Measurements from ENCODE around the gene TREM1. TPM values are rescaled to one million over a fixed set of nuclear protein-coding genes. Genes with fewer than 3 reads are reported as not detected.

Gene TREM1
- total RNA-seq, 1 donor from 2014 or later = 0.20 TPM

GRCh38 chr6:41294214-41294872 lies 7.9 kb upstream of the TREM1 start:
- Histone ChIP-seq H3K27ac (ENCODE audit: low read depth, low read length) (no peak overlapping the region), H3K27me3 (ENCODE audit: insufficient read depth, low read length) (no peaks in the 10 kb centered on the region), H3K4me3 (ENCODE audit: insufficient read depth, low read depth, low read length) (no peak overlapping the region), H3K9me3 (ENCODE audit: insufficient read depth, low read depth, low read length) (no peaks in the 10 kb centered on the region), H3K4me1 (ENCODE audit: insufficient read depth, low read length) (no peaks in the 10 kb centered on the region), H3K9ac (ENCODE audit: low read length) (no peak overlapping the region), H3K4me2 (ENCODE audit: low read length) (no peak overlapping the region), H2AFZ (ENCODE audit: low read depth, low read length) (no peak overlapping the region), H3K79me2 (ENCODE audit: insufficient read depth, low read length) (no peaks in the 10 kb centered on the region), H4K20me1 (ENCODE audit: insufficient read depth, low read length) (no peaks in the 10 kb centered on the region), H3K36me3 (ENCODE audit: insufficient read depth, low read length) (no peaks in the 10 kb centered on the region)
- peaks cover 6% of the 10 kb centered on the region for H3K9me3 Mint-ChIP-seq (ENCODE audit: unreplicated experiment)
- peaks cover 2% of the 10 kb centered on the region for H3K4me1 Mint-ChIP-seq (ENCODE audit: low read depth, unreplicated experiment)
- FAIRE-seq (no peak), DNase-seq (ENCODE audit: low read depth) (no peak)
- H3K36me3 Mint-ChIP-seq (ENCODE audit: low read depth, unreplicated experiment) = no peaks in the 10 kb centered on the region
- TF ChIP-seq EZH2 (IDR thresholded peaks at IDR 0.05; ENCODE audit: insufficient read depth, low read length) = no peak
- no peak for TF ChIP-seq CTCF (IDR thresholded peaks at IDR 0.05; ENCODE audit: insufficient read depth, low read depth, low read length)
- no peak overlapping the region for H3K27ac Mint-ChIP-seq (ENCODE audit: unreplicated experiment)
- H3K27me3 Mint-ChIP-seq (ENCODE audit: low read depth, unreplicated experiment) = peaks cover 8% of the 10 kb centered on the region
- no peak overlapping the region for H3K4me3 Mint-ChIP-seq (ENCODE audit: unreplicated experiment)

- Histone ChIP-seq H3K27ac (ENCODE audit: low read depth, low read length) (no peak overlapping the region), H3K4me1 (ENCODE audit: insufficient read depth, low read length) (no peaks in the 10 kb centered on the region), H3K4me3 (ENCODE audit: insufficient read depth, low read depth, low read length) (no peak overlapping the region), H3K9me3 (ENCODE audit: insufficient read depth, low read depth, low read length) (no peaks in the 10 kb centered on the region), H3K9ac (ENCODE audit: low read length) (no peak overlapping the region), H3K4me2 (ENCODE audit: low read length) (no peak overlapping the region), H3K79me2 (ENCODE audit: insufficient read depth, low read length) (no peaks in the 10 kb centered on the region), H3K36me3 (ENCODE audit: insufficient read depth, low read length) (no peaks in the 10 kb centered on the region), H3K27me3 (ENCODE audit: insufficient read depth, low read length) (no peaks in the 10 kb centered on the region), H4K20me1 (ENCODE audit: insufficient read depth, low read length) (no peaks in the 10 kb centered on the region), H2AFZ (ENCODE audit: low read depth, low read length) (no peak overlapping the region)
- no peak for DNase-seq (ENCODE audit: low read depth)
- Mint-ChIP-seq H3K36me3 (ENCODE audit: low read depth, unreplicated experiment) (no peaks in the 10 kb centered on the region), H3K4me1 (ENCODE audit: low read depth, unreplicated experiment) (peaks cover 2% of the 10 kb centered on the region), H3K9me3 (ENCODE audit: unreplicated experiment) (peaks cover 4% of the 10 kb centered on the region), H3K27me3 (ENCODE audit: low read depth, unreplicated experiment) (peaks cover 8% of the 10 kb centered on the region), H3K4me3 (ENCODE audit: unreplicated experiment) (no peak overlapping the region), H3K27ac (ENCODE audit: unreplicated experiment) (no peak overlapping the region)
- no peak for FAIRE-seq
- TF ChIP-seq EZH2 (IDR thresholded peaks at IDR 0.05; ENCODE audit: insufficient read depth, low read length) (no peak), CTCF (IDR thresholded peaks at IDR 0.05; ENCODE audit: insufficient read depth, low read depth, low read length) (no peak)
Measured at GRCh38 chr6:41291717-41292116, 5.2 kb upstream of the TREM1 start.

DNA sequence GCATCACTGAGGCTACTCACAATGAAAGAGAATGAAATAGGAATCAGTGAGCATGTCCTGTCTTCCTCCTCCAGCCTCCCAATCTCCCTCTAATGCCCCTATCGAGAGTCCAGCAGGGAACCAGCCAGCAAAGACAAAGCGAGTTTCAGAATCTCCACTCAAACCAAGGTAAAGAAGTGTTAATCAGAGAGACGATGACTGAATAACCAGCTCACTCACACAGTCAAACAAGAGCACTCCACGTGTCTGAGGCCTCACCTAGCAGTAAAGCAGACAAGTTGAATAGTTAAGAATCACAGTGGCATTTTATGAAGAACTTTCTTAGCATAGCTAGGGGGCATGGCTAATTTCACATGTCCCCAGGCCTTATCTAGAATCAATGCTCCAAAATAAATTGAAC lies 3.3 kb upstream of the TREM1 start:
- Histone ChIP-seq H3K79me2 (ENCODE audit: insufficient read depth, low read length) (no peaks in the 10 kb centered on the region), H3K4me1 (ENCODE audit: insufficient read depth, low read length) (no peaks in the 10 kb centered on the region), H3K4me2 (ENCODE audit: low read length) (no peak overlapping the region), H2AFZ (ENCODE audit: low read depth, low read length) (no peak overlapping the region), H4K20me1 (ENCODE audit: insufficient read depth, low read length) (no peaks in the 10 kb centered on the region), H3K27me3 (ENCODE audit: insufficient read depth, low read length) (peaks cover 4% of the 10 kb centered on the region), H3K9me3 (ENCODE audit: insufficient read depth, low read depth, low read length) (no peaks in the 10 kb centered on the region), H3K27ac (ENCODE audit: low read depth, low read length) (no peak overlapping the region), H3K4me3 (ENCODE audit: insufficient read depth, low read depth, low read length) (no peak overlapping the region), H3K9ac (ENCODE audit: low read length) (no peak overlapping the region), H3K36me3 (ENCODE audit: insufficient read depth, low read length) (no peaks in the 10 kb centered on the region)
- Mint-ChIP-seq H3K4me3 (ENCODE audit: unreplicated experiment) (no peak overlapping the region), H3K9me3 (ENCODE audit: unreplicated experiment) (no peaks in the 10 kb centered on the region), H3K36me3 (ENCODE audit: low read depth, unreplicated experiment) (no peaks in the 10 kb centered on the region), H3K4me1 (ENCODE audit: low read depth, unreplicated experiment) (peaks cover 6% of the 10 kb centered on the region), H3K27me3 (ENCODE audit: low read depth, unreplicated experiment) (peaks cover 9% of the 10 kb centered on the region), H3K27ac (ENCODE audit: unreplicated experiment) (no peak overlapping the region)
- TF ChIP-seq EZH2 (IDR thresholded peaks at IDR 0.05; ENCODE audit: insufficient read depth, low read length) (no peak), CTCF (IDR thresholded peaks at IDR 0.05; ENCODE audit: insufficient read depth, low read depth, low read length) (no peak)
- FAIRE-seq (no peak), DNase-seq (ENCODE audit: low read depth) (no peak)

All from astrocyte (in vitro differentiated cells and primary cell).